MM.1S (cell line): ENCODE measurements around the gene CLMP.

Source experiments
- CTCF ChIP-seq: fragments of 300-600 bp; sonication (generic); IDR thresholded peaks from 2 replicates; pipeline ENCODE4 v1.5.1; 2016; ENCODE audit warnings: antibody characterized with exemption, low read length, mixed read lengths
- EZH2phosphoT487 ChIP-seq: fragments of 300-600 bp; sonication (generic); IDR thresholded peaks from 2 replicates; pipeline ENCODE4 v1.6.1; 2018; ENCODE audit warnings: antibody characterized with exemption, low read length

DNA sequence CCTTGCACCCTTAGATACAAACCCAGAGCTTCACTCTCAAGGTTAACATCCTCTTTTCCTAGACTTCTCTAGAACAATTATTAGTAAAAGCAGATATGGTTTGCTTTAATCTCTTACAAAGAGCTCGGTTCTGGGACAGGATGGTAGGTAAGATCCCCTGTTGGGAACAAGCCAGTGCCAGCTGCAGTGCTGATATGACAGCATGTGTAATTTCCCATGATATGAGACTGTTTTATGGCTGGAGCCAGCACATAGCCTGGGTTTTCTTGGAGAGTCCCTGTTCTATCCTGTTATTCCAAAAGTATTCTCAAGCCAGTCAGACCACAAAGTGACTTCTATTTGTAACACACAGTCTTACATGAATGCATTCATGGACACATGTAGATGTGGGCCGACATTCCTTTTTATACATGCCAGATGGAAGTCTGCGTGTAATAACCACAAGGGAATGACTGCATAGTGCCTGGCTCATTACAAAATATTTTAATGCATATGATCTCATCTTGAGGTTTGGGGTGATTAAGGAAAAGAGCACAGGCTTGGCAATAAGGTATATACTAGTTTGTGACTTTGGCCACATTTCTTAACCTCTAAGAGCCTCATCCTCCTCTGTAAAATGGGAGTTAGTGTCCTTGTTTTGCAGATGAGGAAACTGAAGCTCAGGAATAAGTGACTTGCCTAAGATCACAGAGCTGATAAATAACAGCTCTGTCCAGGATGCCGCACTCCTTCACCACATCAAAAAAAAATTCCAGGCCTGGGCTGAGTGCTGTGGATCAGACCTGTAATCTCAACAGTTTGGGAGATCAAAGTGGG, 21.8 kb downstream of the CLMP start:
- TF ChIP-seq CTCF (no peak), EZH2phosphoT487 (no peak)
